GM12801 (cell line): ENCODE measurements around the gene ATXN1.

Experiments
- TF ChIP-seq, protein P1 (sequence below): IDR thresholded peaks from one replicate; pipeline ENCODE4 v1.5.1; 2011; ENCODE audit warnings: control low read depth; ENCODE audit not compliant: insufficient read length; ENCODE audit errors: extremely low read depth

Gene ATXN1

GRCh38 chr6:16657768-16658167 is 103.5 kb downstream of the ATXN1 start:
- TF ChIP-seq, protein P1, sequence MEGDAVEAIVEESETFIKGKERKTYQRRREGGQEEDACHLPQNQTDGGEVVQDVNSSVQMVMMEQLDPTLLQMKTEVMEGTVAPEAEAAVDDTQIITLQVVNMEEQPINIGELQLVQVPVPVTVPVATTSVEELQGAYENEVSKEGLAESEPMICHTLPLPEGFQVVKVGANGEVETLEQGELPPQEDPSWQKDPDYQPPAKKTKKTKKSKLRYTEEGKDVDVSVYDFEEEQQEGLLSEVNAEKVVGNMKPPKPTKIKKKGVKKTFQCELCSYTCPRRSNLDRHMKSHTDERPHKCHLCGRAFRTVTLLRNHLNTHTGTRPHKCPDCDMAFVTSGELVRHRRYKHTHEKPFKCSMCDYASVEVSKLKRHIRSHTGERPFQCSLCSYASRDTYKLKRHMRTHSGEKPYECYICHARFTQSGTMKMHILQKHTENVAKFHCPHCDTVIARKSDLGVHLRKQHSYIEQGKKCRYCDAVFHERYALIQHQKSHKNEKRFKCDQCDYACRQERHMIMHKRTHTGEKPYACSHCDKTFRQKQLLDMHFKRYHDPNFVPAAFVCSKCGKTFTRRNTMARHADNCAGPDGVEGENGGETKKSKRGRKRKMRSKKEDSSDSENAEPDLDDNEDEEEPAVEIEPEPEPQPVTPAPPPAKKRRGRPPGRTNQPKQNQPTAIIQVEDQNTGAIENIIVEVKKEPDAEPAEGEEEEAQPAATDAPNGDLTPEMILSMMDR = no peak

DNA sequence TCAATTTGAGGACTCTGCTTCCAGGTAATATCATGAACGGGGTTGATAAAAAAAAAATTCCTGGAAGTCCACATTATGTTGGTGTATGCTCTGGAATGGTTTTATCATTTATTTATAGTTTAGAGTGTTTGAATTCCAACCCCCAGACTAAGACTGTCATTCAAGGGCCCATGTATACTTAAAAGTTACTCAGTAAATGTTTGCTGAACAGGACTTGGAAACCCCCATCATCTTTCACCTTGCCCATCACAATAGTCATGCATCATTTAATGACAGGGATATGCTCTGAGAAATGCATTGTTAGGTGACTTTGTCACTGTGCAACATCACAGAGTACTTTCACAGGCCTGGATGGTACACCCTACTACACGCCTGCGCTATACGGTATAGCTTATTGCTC is 104.8 kb downstream of the ATXN1 start:
- TF ChIP-seq, protein P1 = no peak

GRCh38 chr6:16654701-16655100 is 106.6 kb downstream of the ATXN1 start:
- TF ChIP-seq, protein P1 = no peak

DNA sequence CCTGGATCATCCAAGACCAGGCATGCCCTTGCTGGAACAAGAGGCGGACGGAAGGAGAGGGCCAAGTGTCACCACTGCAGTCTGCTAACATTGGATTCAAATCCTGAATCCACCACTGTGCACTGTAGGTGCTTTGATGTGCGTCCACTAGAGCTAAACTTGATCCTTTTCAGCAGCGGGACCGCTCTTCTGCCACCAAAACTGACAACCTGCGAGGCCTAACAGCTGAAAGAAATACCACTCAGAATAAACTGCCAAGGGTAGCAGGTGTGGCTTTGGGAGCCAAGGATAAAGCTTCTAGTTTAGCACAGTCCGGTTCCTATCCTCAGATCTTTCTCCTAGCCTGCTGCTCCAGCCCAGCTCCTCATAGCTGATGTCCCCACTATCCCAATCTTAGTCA is 108.0 kb downstream of the ATXN1 start:
- TF ChIP-seq, protein P1 = no peak

GRCh38 chr6:16651871-16652270 is 109.4 kb downstream of the ATXN1 start:
- TF ChIP-seq, protein P1 = no peak

DNA sequence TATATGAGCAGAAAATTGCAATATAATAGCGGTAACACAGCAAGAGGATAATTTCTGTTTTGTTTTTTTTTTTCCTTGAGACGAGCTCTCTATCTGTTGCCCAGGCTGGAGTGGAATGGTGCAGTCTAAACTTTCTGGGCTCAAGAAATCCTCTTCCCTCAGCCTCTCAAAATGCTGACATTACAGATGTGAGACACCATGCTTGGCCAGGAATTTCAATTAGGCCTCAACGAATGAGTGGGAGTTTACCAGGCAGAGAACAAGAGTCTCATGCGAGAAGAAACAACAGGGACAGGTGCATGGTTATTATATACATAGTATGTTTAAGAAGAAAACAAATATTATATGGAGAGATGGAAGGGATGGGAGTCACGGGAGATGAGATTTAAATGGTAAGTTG is 111.4 kb downstream of the ATXN1 start:
- TF ChIP-seq, protein P1 = no peak

GRCh38 chr6:16649241-16649640 is 112.0 kb downstream of the ATXN1 start:
- TF ChIP-seq, protein P1 = no peak

GRCh38 chr6:16648003-16648402 is 113.3 kb downstream of the ATXN1 start:
- TF ChIP-seq, protein P1 = no peak
